A549 treated with RU486 at 1 μM for 4 hours (cell line): ENCODE results near the gene LPAR3. TPM values are rescaled to one million over a fixed set of nuclear protein-coding genes. Genes with fewer than 3 reads are reported as not detected.

ENCODE experiments used
- total RNA-seq: library from RNA; stranded (reverse); fragments of 200-300 nt; extraction: Qiagen RNA extraction; gene quantifications from 5 replicates; pipeline ENCODE4 v1.2.3, GENCODE V29; 2022; ENCODE audit warnings: low read depth

LPAR3 gene, protein sequence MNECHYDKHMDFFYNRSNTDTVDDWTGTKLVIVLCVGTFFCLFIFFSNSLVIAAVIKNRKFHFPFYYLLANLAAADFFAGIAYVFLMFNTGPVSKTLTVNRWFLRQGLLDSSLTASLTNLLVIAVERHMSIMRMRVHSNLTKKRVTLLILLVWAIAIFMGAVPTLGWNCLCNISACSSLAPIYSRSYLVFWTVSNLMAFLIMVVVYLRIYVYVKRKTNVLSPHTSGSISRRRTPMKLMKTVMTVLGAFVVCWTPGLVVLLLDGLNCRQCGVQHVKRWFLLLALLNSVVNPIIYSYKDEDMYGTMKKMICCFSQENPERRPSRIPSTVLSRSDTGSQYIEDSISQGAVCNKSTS
- 0.16 to 0.39 TPM (median 0.35 TPM) in 5 replicates for total RNA-seq

DNA sequence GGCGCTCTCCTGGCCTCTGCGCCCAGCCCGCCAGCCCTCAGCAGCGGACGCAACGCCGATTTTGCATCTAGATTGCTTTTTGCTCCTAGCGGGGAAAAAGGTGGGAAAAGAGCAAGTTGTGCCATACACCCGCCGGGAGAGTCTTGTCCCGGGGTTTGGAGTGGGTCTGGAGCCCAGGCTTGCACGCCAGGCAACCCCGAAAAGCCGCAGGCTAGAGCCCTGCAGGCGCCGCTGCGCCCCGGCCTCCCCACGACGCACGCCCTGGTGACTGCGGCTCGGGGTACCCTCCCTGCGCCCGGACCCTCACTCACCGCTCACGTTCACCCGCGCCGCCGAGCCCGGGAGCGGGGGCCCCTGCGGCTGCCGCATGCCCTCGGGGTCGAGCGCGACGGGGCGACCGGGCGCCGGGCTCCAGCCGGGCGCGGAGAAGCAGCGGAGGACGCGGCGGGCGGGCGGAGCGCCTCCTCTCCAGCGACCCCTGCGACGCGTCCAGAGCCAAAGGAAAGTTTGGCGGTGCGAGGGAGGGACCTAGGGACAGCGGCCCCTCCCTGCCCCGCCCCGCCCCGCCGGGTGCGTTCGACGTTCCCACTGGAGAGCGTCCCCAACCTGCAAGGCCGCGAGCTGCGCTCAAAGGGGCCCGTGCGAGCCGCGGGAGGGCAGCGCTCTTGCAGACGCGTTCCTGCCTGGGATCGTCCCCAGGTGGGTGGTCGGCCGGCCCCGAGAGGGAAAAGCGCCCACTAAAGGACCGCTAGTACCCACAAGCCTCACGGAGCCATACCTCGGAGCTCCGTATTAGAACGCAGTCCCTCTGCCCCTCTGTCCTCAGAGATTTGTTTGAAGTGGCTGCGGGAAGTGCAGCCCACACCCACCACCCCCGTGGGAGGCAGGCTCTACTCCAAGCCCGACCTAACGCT, at the start of gene LPAR3:
Gene LPAR3 (minus strand): TSS at position 502 of the 914 bp plus-strand sequence. CDS start 27,086 bp downstream, outside the sequence.

Other genes starting within 250 kb of the LPAR3 start
- 7.3 to 14.2 TPM (median 13.1 TPM) in 5 replicates for gene SSX2IP, start 202.7 kb downstream of the LPAR3 start, total RNA-seq
- 0.73 to 2.8 TPM (median 2.3 TPM) in 5 replicates for gene MCOLN2, start 103.9 kb upstream of the LPAR3 start, total RNA-seq
- 1.7 to 3.8 TPM (median 3.6 TPM) in 5 replicates for gene MCOLN3, start 155.3 kb upstream of the LPAR3 start, total RNA-seq